Measurements from ENCODE around the gene MYEOV. TPM values are rescaled to one million over a fixed set of nuclear protein-coding genes. Genes with fewer than 3 reads are reported as not detected.

The MYEOV gene
- total RNA-seq, 4 donors from 2014 or later: 13.9 to 32.9 (median 25.8) TPM

DNA sequence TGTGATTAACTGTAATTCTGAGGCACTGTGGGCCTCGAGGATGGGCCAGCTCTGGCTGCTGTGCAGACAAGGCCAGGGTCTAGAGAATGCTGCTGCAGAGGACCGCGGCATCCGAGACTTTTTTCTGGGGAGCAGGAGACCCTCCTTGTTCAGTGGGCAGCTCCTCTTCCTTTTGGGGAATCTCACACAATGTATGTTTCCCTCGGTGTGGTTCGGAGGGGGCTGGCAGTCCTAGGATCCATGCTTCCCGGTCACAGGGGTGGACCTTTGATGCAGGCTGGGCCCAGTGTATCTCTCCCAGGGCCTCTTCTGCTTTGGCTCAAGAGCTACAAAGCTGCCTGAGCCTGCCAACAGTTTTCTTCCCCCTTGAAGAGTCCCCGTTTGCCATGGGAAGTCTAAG is 31.5 kb downstream of the MYEOV start:
- H3K4me3 ChIP-seq (ENCODE audit: low read depth, poor library complexity, severe bottlenecking): no peak overlapping the region
- DNase-seq (ENCODE audit: low spot score in 2 of 2): peak in 1 of 2 donors; percentile 76
- intact Hi-C loops (cut with DNase I; ENCODE audit: low total_unique reads): no loop called here
- no peak for TF ChIP-seq POLR2A (IDR thresholded peaks at IDR 0.05)
- TF ChIP-seq, protein P1, sequence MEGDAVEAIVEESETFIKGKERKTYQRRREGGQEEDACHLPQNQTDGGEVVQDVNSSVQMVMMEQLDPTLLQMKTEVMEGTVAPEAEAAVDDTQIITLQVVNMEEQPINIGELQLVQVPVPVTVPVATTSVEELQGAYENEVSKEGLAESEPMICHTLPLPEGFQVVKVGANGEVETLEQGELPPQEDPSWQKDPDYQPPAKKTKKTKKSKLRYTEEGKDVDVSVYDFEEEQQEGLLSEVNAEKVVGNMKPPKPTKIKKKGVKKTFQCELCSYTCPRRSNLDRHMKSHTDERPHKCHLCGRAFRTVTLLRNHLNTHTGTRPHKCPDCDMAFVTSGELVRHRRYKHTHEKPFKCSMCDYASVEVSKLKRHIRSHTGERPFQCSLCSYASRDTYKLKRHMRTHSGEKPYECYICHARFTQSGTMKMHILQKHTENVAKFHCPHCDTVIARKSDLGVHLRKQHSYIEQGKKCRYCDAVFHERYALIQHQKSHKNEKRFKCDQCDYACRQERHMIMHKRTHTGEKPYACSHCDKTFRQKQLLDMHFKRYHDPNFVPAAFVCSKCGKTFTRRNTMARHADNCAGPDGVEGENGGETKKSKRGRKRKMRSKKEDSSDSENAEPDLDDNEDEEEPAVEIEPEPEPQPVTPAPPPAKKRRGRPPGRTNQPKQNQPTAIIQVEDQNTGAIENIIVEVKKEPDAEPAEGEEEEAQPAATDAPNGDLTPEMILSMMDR (IDR thresholded peaks at IDR 0.05): no peak
- WGBS, 2 donors: 78 to 89% methylated on average over 6 to 8 of the region's 8 CpGs

DNA sequence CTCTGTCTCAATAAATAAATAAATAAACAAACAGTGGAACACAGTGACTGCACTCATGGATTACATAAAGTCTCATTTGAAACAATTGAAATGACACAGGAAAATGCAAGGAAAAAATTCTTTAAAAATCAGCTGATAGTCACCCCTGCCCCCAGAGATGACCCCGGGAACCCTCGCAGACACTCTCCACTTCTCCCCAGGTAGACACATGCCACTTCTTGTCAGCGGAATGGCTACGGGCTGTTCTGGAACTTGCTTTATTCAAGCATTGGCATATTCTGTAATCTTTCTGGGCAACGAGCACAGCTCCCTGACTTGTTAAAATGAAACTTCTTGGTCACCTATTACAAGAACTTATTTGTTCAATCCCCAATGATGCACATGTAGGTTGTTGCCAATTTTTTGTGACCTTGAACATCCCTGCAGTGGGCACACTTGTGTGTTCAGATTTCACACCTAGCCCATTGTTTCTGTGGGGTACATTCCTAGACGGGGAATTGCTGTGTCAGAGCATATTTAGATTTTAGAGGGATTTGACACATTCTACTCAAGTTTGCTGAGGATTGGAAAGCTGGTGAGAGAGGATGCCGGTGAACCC is 32.8 kb downstream of the MYEOV start:
- 64 to 75% methylated on average over 7 of the region's 7 CpGs for WGBS, 2 donors
- intact Hi-C loops (cut with DNase I; ENCODE audit: low total_unique reads): no loop called here
- no peak for TF ChIP-seq POLR2A (IDR thresholded peaks at IDR 0.05)
- TF ChIP-seq, protein P1 (IDR thresholded peaks at IDR 0.05): no peak
- no peak overlapping the region for H3K4me3 ChIP-seq (ENCODE audit: low read depth, poor library complexity, severe bottlenecking)
- peak in 1 of 2 donors; percentile 53 for DNase-seq (ENCODE audit: low spot score in 2 of 2)

DNA sequence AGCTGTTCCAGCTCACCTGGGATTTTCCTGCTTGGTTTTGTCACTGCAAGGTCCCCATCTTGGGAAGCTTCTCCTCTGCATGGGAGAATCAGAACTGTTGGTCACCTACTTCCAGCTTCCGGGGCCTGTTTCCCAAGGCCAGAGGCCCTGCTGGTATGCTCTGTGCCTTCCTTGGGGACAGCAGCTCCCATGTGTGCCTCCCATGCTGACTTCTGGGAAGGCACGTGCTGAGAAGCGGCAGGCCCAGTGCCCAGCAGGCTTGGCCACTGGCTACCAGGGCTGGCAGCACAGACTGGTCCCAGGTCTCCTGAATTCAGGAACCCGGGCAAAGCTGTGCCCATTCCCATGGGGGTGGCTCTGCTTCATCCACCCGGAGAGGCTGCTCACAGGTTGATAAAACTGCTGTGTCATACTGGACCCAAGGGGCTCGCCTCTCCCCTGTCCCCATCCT is 33.8 kb downstream of the MYEOV start:
- no peak overlapping the region for H3K4me3 ChIP-seq (ENCODE audit: low read depth, poor library complexity, severe bottlenecking)
- no peak for TF ChIP-seq POLR2A (IDR thresholded peaks at IDR 0.05)
- TF ChIP-seq, protein P1 (IDR thresholded peaks at IDR 0.05): no peak
- peak in 1 of 2 donors; percentile 71 for DNase-seq (ENCODE audit: low spot score in 2 of 2)
- 94 to 96% methylated on average over 6 of the region's 6 CpGs for WGBS, 2 donors
- intact Hi-C loops (cut with DNase I; ENCODE audit: low total_unique reads): no loop called here

DNA sequence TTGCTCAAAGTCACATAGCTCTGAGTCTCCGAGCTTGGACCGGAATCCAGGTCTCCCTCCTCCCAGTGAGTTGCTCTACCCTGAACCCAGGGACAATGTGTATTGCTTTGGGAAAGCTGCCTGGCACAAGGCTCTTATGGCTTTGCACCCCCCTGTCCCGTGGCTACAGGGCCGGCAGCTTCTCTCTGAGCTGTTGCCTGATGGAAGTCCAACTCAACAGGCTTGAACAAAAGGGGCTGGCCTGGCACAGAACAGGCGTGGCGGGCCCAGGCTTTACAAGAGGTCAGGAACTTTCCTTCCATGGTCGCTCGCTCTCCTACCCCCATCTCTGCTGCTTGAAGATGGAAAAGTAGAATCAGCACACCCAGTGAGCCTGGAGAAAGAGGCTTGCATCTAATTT is 34.3 kb downstream of the MYEOV start:
- no peak for TF ChIP-seq POLR2A (IDR thresholded peaks at IDR 0.05)
- TF ChIP-seq, protein P1 (IDR thresholded peaks at IDR 0.05): no peak
- DNase-seq (ENCODE audit: low spot score in 2 of 2): peak in 1 of 2 donors; percentile 75
- intact Hi-C loops (cut with DNase I; ENCODE audit: low total_unique reads): no loop called here
- 94 to 98% methylated on average over 6 to 8 of the region's 8 CpGs for WGBS, 2 donors
- no peak overlapping the region for H3K4me3 ChIP-seq (ENCODE audit: low read depth, poor library complexity, severe bottlenecking)

DNA sequence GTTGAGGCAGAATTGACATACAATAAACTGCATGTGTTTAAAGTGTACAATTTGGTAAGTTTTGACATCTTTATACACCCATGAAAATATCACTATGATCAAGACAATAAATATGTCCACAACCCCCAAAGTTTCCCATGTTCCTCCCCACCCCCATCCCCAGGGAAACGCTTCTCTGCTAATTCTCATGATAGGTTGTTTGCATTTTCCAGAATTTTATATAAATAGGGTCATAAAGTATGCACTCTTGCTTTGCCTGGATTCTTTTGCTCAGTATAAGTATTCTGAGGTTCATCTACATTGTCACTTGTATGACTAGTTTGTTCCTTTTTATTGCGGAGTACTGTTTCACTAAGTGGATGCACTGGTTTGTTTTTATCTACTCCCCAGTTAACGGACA is 35.6 kb downstream of the MYEOV start:
- DNase-seq (ENCODE audit: low spot score in 2 of 2): no peak
- H3K4me3 ChIP-seq (ENCODE audit: low read depth, poor library complexity, severe bottlenecking): no peak overlapping the region
- no peak for TF ChIP-seq POLR2A (IDR thresholded peaks at IDR 0.05)
- TF ChIP-seq, protein P1 (IDR thresholded peaks at IDR 0.05): no peak
- intact Hi-C loops (cut with DNase I; ENCODE audit: low total_unique reads): no loop called here
- 87 to 91% methylated on average over 3 of the region's 3 CpGs for WGBS, 2 donors

DNA sequence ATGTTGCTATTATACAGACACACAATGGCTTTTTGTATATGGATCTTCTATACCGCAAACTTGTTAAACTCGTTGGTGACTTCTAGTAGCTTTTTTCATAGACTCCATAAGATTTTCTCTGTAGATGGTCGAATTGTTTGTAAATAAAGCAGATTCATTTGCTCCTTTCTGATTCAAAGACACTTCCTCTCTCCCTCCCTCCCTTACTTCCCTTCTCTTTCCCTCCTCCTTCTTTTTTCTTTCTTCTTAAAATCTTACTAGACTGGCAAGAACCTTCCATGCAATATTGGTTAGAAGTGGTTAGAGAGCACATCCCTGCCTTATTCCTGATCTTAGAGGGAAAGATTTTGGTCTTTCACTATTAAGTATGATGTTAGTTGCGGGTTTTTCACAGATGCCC is 36.4 kb downstream of the MYEOV start:
- H3K4me3 ChIP-seq (ENCODE audit: low read depth, poor library complexity, severe bottlenecking): no peak overlapping the region
- TF ChIP-seq, protein P1 (IDR thresholded peaks at IDR 0.05): no peak
- no peak for TF ChIP-seq POLR2A (IDR thresholded peaks at IDR 0.05)
- intact Hi-C loops (cut with DNase I; ENCODE audit: low total_unique reads): no loop called here
- no peak for DNase-seq (ENCODE audit: low spot score in 2 of 2)
- WGBS, 2 donors: 78 to 80% methylated on average over 4 of the region's 4 CpGs

Measured in lower leg skin (tissue), 4 donors.